GM23338 (cell line): Measurements from ENCODE around the gene MRPS17. TPM values are rescaled to one million over a fixed set of nuclear protein-coding genes. Genes with fewer than 3 reads are reported as not detected.

Source experiments
- ATAC-seq: fragments of 200-7000 bp; cut with Tn5 transposase; 3 replicates; pipeline ENCODE4 v1.9.1; 2020
- DNase-seq: peaks from one replicate; pipeline ENCODE4 v3.0.0-alpha.2; 2015; ENCODE audit warnings: low spot score
- H2AFZ ChIP-seq: fragments of 200-600 bp; sonication (generic); 2 replicates; pipeline ENCODE4 v1.8.0; 2016; ENCODE audit warnings: antibody characterized with exemption, mild to moderate bottlenecking, moderate library complexity
- H3F3A ChIP-seq: fragments of 200-600 bp; sonication (generic); replicated peaks from 2 replicates; pipeline ENCODE4 v1.8.0; 2017; ENCODE audit warnings: antibody characterized with exemption, mixed run types, low read depth
- H3K27ac ChIP-seq: fragments of 200-600 bp; sonication (generic); 2 replicates; pipeline ENCODE4 v1.6.1; 2016; ENCODE audit warnings: low read depth
- H3K27me3 ChIP-seq: fragments of 200-600 bp; sonication (generic); 2 replicates; pipeline ENCODE4 v1.8.0; 2016; ENCODE audit warnings: mild to moderate bottlenecking, mixed run types, moderate library complexity; ENCODE audit not compliant: insufficient read depth
- H3K36me3 ChIP-seq: fragments of 200-600 bp; sonication (generic); 2 replicates; pipeline ENCODE4 v1.8.0; 2016; ENCODE audit warnings: mild to moderate bottlenecking; ENCODE audit not compliant: insufficient read depth
- H3K4me1 ChIP-seq: fragments of 200-600 bp; sonication (generic); 2 replicates; pipeline ENCODE4 v1.8.0; 2016; ENCODE audit warnings: mild to moderate bottlenecking, moderate library complexity; ENCODE audit not compliant: insufficient read depth
- H3K4me2 ChIP-seq: fragments of 200-600 bp; sonication (generic); 2 replicates; pipeline ENCODE4 v1.7.1; 2017; ENCODE audit warnings: mixed run types
- H3K4me3 ChIP-seq: fragments of 200-600 bp; sonication (generic); 2 replicates; pipeline ENCODE4 v1.6.1; 2016; ENCODE audit warnings: mixed run types
- H3K79me2 ChIP-seq: fragments of 200-600 bp; sonication (generic); replicated peaks from 2 replicates; pipeline ENCODE4 v1.8.0; 2017; ENCODE audit warnings: mild to moderate bottlenecking; ENCODE audit not compliant: insufficient read depth
- H3K9me2 ChIP-seq: fragments of 200-600 bp; sonication (generic); 2 replicates; pipeline ENCODE4 v1.8.0; 2017; ENCODE audit not compliant: insufficient read depth
- H4K20me1 ChIP-seq: fragments of 200-600 bp; sonication (generic); replicated peaks from 2 replicates; pipeline ENCODE4 v1.8.0; 2017; ENCODE audit warnings: mild to moderate bottlenecking; ENCODE audit not compliant: insufficient read depth
- H3K27ac Mint-ChIP-seq: 2 replicates; pipeline ENCODE4 v1.8.0; 2020; ENCODE audit warnings: inconsistent platforms, mild to moderate bottlenecking, moderate library complexity, mixed read lengths
- H3K27me3 Mint-ChIP-seq: 3 replicates; pipeline ENCODE4 v1.8.0; 2022; ENCODE audit warnings: low read depth, mild to moderate bottlenecking, moderate library complexity, mixed read lengths, inconsistent platforms; ENCODE audit not compliant: insufficient read depth, poor library complexity
- H3K36me3 Mint-ChIP-seq: 3 replicates; pipeline ENCODE4 v1.8.0; 2021; ENCODE audit warnings: low read depth, mild to moderate bottlenecking, inconsistent platforms, moderate library complexity, mixed read lengths
- H3K4me1 Mint-ChIP-seq: 3 replicates; pipeline ENCODE4 v1.8.0; 2020; ENCODE audit warnings: mild to moderate bottlenecking, inconsistent platforms, mixed read lengths
- H3K4me3 Mint-ChIP-seq: 3 replicates; pipeline ENCODE4 v1.8.0; 2021; ENCODE audit warnings: moderate library complexity, mild to moderate bottlenecking, inconsistent platforms, mixed read lengths
- H3K9me3 Mint-ChIP-seq: 3 replicates; pipeline ENCODE4 v1.8.0; 2020; ENCODE audit warnings: moderate library complexity, mild to moderate bottlenecking, inconsistent platforms, mixed read lengths
- CREB1 ChIP-seq: fragments of 250-450 bp; sonication (Bioruptor Pico); IDR thresholded peaks from 2 replicates; pipeline ENCODE4 v1.5.0; 2020; ENCODE audit warnings: low read depth, mild to moderate bottlenecking, moderate library complexity
- CTCF ChIP-seq, 2 experiments: fragments of 200-600 bp in 1 of 2; sonication (generic) in 1 of 2; conservative IDR thresholded peaks; 2 replicates each; pipeline versions ENCODE4 v1.5.1 to v1.6.1; 2016 to 2017; ENCODE audit warnings: antibody characterized with exemption in 2 of 2, low read depth in 2 of 2, mild to moderate bottlenecking in 2 of 2, moderate library complexity in 1 of 2
- ETS1 ChIP-seq: IDR thresholded peaks from 2 replicates; pipeline ENCODE4 v1.6.1; 2016; ENCODE audit warnings: antibody characterized with exemption
- EZH2 ChIP-seq: fragments of 200-600 bp; sonication (generic); IDR thresholded peaks from one replicate; pipeline ENCODE4 v1.8.0; 2017; ENCODE audit warnings: antibody characterized with exemption, mild to moderate bottlenecking, low read depth; ENCODE audit not compliant: unreplicated experiment
- EZH2phosphoT487 ChIP-seq: fragments of 200-600 bp; sonication (generic); IDR thresholded peaks from one replicate; pipeline ENCODE4 v1.8.1; 2018; ENCODE audit warnings: antibody characterized with exemption; ENCODE audit not compliant: unreplicated experiment
- JUNB ChIP-seq: IDR thresholded peaks from one replicate; pipeline ENCODE4 v1.6.1; 2016; ENCODE audit warnings: antibody characterized with exemption; ENCODE audit not compliant: unreplicated experiment
- NANOG ChIP-seq: IDR thresholded peaks from 2 replicates; pipeline ENCODE4 v1.6.1; 2016; ENCODE audit warnings: antibody characterized with exemption, borderline replicate concordance
- POLR2AphosphoS5 ChIP-seq: IDR thresholded peaks from 2 replicates; pipeline ENCODE4 v1.6.1; 2016; ENCODE audit warnings: antibody characterized with exemption, low read depth
- STAT1 ChIP-seq: IDR thresholded peaks from one replicate; pipeline ENCODE4 v1.6.1; 2016; ENCODE audit warnings: antibody characterized with exemption; ENCODE audit not compliant: unreplicated experiment
- ZNF114 ChIP-seq: fragments of 250-450 bp; sonication (Bioruptor Pico); IDR thresholded peaks from 2 replicates; pipeline ENCODE4 v1.5.0; 2020; ENCODE audit warnings: mild to moderate bottlenecking, moderate library complexity
- ZNF331 ChIP-seq: fragments of 250-450 bp; sonication (Bioruptor Pico); IDR thresholded peaks from 2 replicates; pipeline ENCODE4 v1.5.0; 2020; ENCODE audit warnings: low read depth, mild to moderate bottlenecking, moderate library complexity
- ZNF462 ChIP-seq: fragments of 250-450 bp; sonication (Bioruptor Pico); IDR thresholded peaks from 2 replicates; pipeline ENCODE4 v1.5.0; 2020; ENCODE audit warnings: mild to moderate bottlenecking, moderate library complexity
- polyA plus RNA-seq: library from polyadenylated mRNA; unstranded; fragments of >200 nt; fragmentation: Nextera tagmentation; extraction: Ambion mirVana; gene quantifications from 2 replicates; pipeline ENCODE4 v1.2.1, GENCODE V29; 2016
- total RNA-seq: library from RNA; depleted of rRNA; stranded (reverse); fragments of >200 nt; shearing (Covaris generic); gene quantifications from 2 replicates; pipeline ENCODE4 v1.2.3, GENCODE V29; 2014
- TF ChIP-seq, protein P1 (sequence below): IDR thresholded peaks from one replicate; pipeline ENCODE4 v1.6.1; 2018; ENCODE audit warnings: antibody characterized with exemption; ENCODE audit not compliant: unreplicated experiment

Gene MRPS17
- total and polyA plus RNA-seq, 2 experiments from 2014 or later: 14.6 to 100 TPM

DNA sequence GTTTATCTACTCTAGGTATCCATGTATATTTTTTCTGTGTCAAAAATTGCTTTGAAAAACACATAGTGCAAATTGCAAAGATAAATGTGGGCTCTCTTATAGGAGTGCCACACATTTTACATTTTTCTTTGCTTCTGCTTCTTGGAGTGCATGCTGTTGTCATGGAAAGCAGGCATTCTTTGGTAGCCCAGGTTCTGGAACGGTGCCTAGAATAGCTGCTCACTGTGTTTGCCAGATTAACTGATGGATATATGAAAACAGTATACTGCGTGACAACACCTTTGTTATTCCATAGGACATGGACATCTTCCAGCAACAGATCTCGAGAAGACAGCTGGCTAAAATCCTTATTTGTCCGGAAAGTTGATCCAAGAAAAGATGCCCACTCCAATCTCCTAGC is 26.2 kb downstream of the MRPS17 start:
- Histone ChIP-seq H3K36me3 (peaks cover 8% of the 10 kb centered on the region), H3K4me3 (no peak overlapping the region), H3K27me3 (no peaks in the 10 kb centered on the region), H3F3A (no peaks in the 10 kb centered on the region), H2AFZ (no peak overlapping the region), H3K4me2 (no peak overlapping the region), H3K27ac (no peak overlapping the region), H3K79me2 (peaks cover 7% of the 10 kb centered on the region; the same call in 1 of the 2 replicates), H3K4me1 (no peaks in the 10 kb centered on the region), H3K9me2 (no peaks in the 10 kb centered on the region), H4K20me1 (peaks cover 5% of the 10 kb centered on the region)
- Mint-ChIP-seq H3K9me3 (no peaks in the 10 kb centered on the region), H3K36me3 (peaks cover 24% of the 10 kb centered on the region), H3K27ac (no peak overlapping the region), H3K4me1 (no peaks in the 10 kb centered on the region), H3K27me3 (no peaks in the 10 kb centered on the region), H3K4me3 (no peak overlapping the region)
- TF ChIP-seq CREB1 (CRISPR knock-in tag) (no peak), NANOG (no peak), ETS1 (no peak), ZNF114 (no peak), EZH2phosphoT487 (no peak), EZH2 (no peak), POLR2AphosphoS5 (no peak), CTCF (conservative IDR thresholded peaks at IDR 0.05; ENCODE audit: low read depth in 2 of 2) (no peak), JUNB (no peak), STAT1 (no peak), ZNF331 (CRISPR knock-in tag) (no peak), ZNF462 (CRISPR knock-in tag) (no peak)
- TF ChIP-seq, protein P1, sequence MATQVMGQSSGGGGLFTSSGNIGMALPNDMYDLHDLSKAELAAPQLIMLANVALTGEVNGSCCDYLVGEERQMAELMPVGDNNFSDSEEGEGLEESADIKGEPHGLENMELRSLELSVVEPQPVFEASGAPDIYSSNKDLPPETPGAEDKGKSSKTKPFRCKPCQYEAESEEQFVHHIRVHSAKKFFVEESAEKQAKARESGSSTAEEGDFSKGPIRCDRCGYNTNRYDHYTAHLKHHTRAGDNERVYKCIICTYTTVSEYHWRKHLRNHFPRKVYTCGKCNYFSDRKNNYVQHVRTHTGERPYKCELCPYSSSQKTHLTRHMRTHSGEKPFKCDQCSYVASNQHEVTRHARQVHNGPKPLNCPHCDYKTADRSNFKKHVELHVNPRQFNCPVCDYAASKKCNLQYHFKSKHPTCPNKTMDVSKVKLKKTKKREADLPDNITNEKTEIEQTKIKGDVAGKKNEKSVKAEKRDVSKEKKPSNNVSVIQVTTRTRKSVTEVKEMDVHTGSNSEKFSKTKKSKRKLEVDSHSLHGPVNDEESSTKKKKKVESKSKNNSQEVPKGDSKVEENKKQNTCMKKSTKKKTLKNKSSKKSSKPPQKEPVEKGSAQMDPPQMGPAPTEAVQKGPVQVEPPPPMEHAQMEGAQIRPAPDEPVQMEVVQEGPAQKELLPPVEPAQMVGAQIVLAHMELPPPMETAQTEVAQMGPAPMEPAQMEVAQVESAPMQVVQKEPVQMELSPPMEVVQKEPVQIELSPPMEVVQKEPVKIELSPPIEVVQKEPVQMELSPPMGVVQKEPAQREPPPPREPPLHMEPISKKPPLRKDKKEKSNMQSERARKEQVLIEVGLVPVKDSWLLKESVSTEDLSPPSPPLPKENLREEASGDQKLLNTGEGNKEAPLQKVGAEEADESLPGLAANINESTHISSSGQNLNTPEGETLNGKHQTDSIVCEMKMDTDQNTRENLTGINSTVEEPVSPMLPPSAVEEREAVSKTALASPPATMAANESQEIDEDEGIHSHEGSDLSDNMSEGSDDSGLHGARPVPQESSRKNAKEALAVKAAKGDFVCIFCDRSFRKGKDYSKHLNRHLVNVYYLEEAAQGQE: no peak
- no peak for ATAC-seq
- no peak for DNase-seq
